Astrocyte of the spinal cord (primary cell): ENCODE data around the gene HTR5A.
A peak's percentile ranks its signal among the peaks of the same experiment; 100 is the strongest.
"Not testable (repeated sequence)": the region's sequence is repeated elsewhere in the genome, so short reads cannot be mapped to it uniquely, and the experiment has no call there.

Source experiments
- DNase-seq: peaks from one replicate; pipeline ENCODE4 v3.0.0; 2011; ENCODE audit warnings: low read depth, low spot score
- H3K4me3 ChIP-seq: 2 replicates; pipeline ENCODE4 v1.5.1; 2011; ENCODE audit warnings: low read depth, mild to moderate bottlenecking, low read length, moderate library complexity
- CTCF ChIP-seq: IDR thresholded peaks from 2 replicates; pipeline ENCODE4 v1.5.1; 2012; ENCODE audit warnings: low read depth, mild to moderate bottlenecking, low read length, inconsistent platforms
- in situ Hi-C: cut with HindIII; loops from 2 replicates; pipeline ENCODE4 v1.10.0; 2017; ENCODE audit warnings: low sequenced_read_pairs

HTR5A gene

DNA sequence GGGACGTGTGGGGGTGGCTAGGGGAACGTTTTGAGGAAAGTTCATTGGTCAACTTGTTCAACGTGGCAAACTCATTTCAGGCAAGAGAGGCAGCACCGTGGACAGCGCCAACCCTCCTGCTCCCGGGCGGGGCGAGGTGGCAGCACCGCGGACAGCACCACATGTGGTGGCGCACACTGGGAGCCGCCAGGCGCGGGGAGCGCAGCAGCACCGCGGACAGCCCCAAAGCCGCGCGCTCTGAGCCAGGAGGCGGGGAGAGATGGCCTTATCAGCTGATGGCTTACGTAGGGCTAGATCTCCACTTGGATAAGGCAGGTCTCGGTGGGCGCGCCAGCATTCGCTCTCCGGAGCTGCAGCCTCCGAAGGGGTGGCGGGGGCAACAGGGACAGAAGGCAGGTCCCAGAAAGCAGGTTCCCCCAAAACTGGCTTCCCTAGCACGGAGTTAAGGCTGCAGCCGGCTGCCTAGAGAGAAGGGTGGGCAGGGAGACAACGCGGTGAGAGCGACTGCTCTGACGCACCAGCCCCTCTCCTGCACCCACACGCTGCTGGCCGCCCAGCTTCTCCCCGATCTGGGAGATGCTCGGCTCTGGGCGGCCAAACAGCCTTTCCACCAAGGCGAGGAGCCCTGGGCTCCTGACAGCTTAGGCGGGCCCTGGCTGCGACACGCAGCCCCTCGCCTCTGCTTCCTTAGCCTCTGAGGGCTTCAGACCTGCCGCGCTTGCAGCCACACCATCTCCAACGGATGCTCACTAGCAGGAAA is at the start of gene HTR5A:
Gene HTR5A, plus strand, starts transcription at position 333 of the 760 bp plus-strand sequence. CDS start 576 bp downstream, outside the sequence.
- H3K4me3 ChIP-seq, result no peak within 1 kb of the TSS
- DNase-seq, result peak; percentile 83
- in situ Hi-C loops, result no loop called here
- TF ChIP-seq CTCF, result no peak

DNA sequence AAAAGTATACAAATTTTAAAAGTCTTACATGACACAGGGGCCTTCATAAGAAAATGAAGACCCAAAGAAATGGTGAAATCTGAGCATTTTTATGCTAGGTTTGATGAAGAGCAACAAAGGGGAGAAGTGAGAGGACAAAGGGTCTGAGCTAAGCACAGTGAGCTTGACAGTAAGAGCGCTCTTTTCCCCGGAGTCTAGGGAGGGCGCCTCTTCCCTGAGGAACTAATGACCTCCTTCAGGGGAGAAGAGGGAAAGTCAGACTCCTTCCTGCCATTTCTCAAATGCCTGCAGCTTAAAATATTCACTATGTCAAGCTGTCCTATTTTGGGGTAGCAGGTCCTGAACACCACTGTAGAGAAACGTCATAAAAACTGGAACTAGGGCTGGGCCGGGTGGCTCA is 49.1 kb upstream of the HTR5A start:
- H3K4me3 ChIP-seq, result no peak overlapping the region
- no peak for TF ChIP-seq CTCF
- no peak for DNase-seq
- in situ Hi-C loops, result no loop called here

GRCh38 chr7:155021699-155022145 is 48.4 kb upstream of the HTR5A start:
- H3K4me3 ChIP-seq, result no peak overlapping the region
- TF ChIP-seq CTCF, result no peak
- in situ Hi-C loops, result no loop called here
- DNase-seq, result no peak

DNA sequence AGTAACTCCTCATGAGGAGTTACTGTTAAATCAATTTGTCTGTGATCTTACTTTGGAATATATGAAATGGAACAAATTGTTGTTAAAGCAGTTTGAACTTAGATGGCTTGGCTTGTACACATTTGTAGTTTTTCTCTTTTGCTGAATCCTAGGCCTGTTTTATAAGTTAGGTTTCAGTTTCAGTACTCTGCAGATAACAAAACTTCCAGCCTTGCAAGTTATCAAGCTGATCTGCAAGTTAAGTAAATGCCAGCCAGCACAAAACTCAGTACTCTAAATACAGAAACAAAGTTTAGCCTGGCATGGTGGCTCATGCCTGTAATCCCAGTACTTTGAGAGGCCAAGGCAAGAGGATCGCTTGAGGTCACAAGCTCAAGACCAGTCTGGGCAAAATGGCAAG is 42.2 kb upstream of the HTR5A start:
- TF ChIP-seq CTCF, result no peak
- in situ Hi-C loops, result no loop called here
- H3K4me3 ChIP-seq, result no peak overlapping the region
- DNase-seq, result no peak

- no peak for TF ChIP-seq CTCF
Measured at GRCh38 chr7:155032978-155033377, 37.1 kb upstream of the HTR5A start.

GRCh38 chr7:155034495-155034894 is 35.6 kb upstream of the HTR5A start:
- H3K4me3 ChIP-seq, DNase-seq, in situ Hi-C loops: not testable (repeated sequence)

More at GRCh38 chr7:155032978-155033377, 37.1 kb upstream of the HTR5A start:
- in situ Hi-C loops, result no loop called here
- DNase-seq, result no peak
- H3K4me3 ChIP-seq, result no peak overlapping the region

- no peak overlapping the region for H3K4me3 ChIP-seq
- DNase-seq, result no peak
- in situ Hi-C loops, result no loop called here
- TF ChIP-seq CTCF, result no peak
Measured at GRCh38 chr7:155038335-155038734, 31.8 kb upstream of the HTR5A start.
